HepG2 (cell line): ENCODE measurements around the gene KAT6B.

Experiments
- BHLHE40 ChIP-seq: IDR thresholded peaks from 2 replicates; pipeline ENCODE4 v1.6.1; 2011; ENCODE audit warnings: low read length, improper control_type of control experiment
- FOXM1 ChIP-seq: sonication (generic); formaldehyde crosslinking; IDR thresholded peaks from 2 replicates; pipeline ENCODE4 v1.5.0; 2020; ENCODE audit warnings: missing genetic modification reagents
- MAX ChIP-seq: IDR thresholded peaks from 2 replicates; pipeline ENCODE4 v1.6.1; 2012; ENCODE audit warnings: inconsistent platforms
- NR0B2 ChIP-seq: sonication (generic); formaldehyde crosslinking; IDR thresholded peaks from 2 replicates; pipeline ENCODE4 v1.4.0; 2020; ENCODE audit warnings: mild to moderate bottlenecking, missing genetic modification reagents
- SUZ12 ChIP-seq: fragments of 150-350 bp; IDR thresholded peaks from 2 replicates; pipeline ENCODE4 v1.6.1; 2014; ENCODE audit warnings: low read depth, low read length
- ZNF770 ChIP-seq: sonication (generic); formaldehyde crosslinking; IDR thresholded peaks from 2 replicates; pipeline ENCODE4 v1.5.0; 2020; ENCODE audit warnings: mild to moderate bottlenecking, missing genetic modification reagents
- ZNF776 ChIP-seq: sonication (generic); formaldehyde crosslinking; IDR thresholded peaks from 2 replicates; pipeline ENCODE4 v1.4.0; 2020; ENCODE audit warnings: mild to moderate bottlenecking, missing genetic modification reagents
- ZSCAN21 ChIP-seq: sonication (generic); formaldehyde crosslinking; IDR thresholded peaks from 2 replicates; pipeline ENCODE4 v1.8.0; 2022; ENCODE audit warnings: mild to moderate bottlenecking, missing genetic modification reagents, moderate library complexity, borderline replicate concordance

DNA sequence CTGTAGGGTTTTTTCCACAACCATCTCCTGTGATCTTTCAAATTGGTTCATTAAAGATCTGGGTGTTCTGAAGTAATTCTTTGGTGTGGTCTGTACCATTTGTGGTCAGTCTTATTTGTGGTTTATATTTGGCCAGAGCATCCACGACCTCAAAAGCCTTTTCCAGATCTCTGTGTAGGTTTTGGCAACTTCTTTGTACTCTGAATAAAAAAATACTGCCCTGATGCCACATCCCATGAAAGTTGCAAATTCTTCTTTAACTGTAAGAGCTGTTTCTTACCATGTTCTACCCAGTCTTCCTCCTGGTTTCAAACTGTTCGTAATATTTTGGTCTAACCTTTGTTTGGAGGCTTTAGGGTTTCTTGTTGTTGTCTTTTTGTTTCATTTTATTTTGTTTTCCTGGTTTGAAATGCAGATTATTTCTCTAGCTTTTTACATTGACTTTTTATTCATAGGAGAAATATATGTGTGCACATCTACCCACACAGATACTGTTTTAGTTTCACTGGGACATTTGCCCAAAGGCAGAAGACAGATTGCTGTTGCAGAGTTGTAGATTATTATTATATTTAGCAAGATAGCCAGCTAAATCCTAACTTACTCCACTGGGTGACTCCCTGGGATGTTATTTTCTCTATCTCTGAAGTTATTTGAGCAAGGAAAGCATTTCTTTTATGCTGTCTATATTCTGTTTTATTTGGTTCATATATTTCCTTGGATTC, 161.8 kb downstream of the KAT6B start:
- TF ChIP-seq MAX (no peak), ZSCAN21 (no peak), ZNF776 (CRISPR knock-in tag) (no peak), FOXM1 (CRISPR knock-in tag) (no peak), ZNF770 (CRISPR knock-in tag) (no peak), NR0B2 (CRISPR knock-in tag) (no peak), SUZ12 (no peak), BHLHE40 (no peak)
